H9 (cell line): ENCODE results near the gene ZNF680. TPM values are rescaled to one million over a fixed set of nuclear protein-coding genes. Genes with fewer than 3 reads are reported as not detected.
"Not testable (repeated sequence)": the region's sequence is repeated elsewhere in the genome, so short reads cannot be mapped to it uniquely, and the experiment has no call there.

Experiments used
- DNase-seq: peaks from one replicate; pipeline ENCODE4 v3.0.0-alpha.2; 2017
- H2AFZ ChIP-seq: one replicate; pipeline ENCODE4 v1.6.1; 2013; ENCODE audit warnings: mild to moderate bottlenecking, low read length, control low read depth, moderate library complexity
- H2AK5ac ChIP-seq: 2 replicates; pipeline ENCODE4 v1.6.1; 2013; ENCODE audit warnings: low read length, control low read depth, mixed read lengths; ENCODE audit not compliant: insufficient read length
- H2BK120ac ChIP-seq: one replicate; pipeline ENCODE4 v1.6.1; 2013; ENCODE audit warnings: low read depth, mild to moderate bottlenecking, low read length, control low read depth, inconsistent platforms; ENCODE audit not compliant: poor library complexity, severe bottlenecking
- H2BK12ac ChIP-seq: 2 replicates; pipeline ENCODE4 v1.6.1; 2013; ENCODE audit warnings: low read length, control low read depth, mixed read lengths, low read depth; ENCODE audit not compliant: insufficient read length
- H2BK15ac ChIP-seq: 2 replicates; pipeline ENCODE4 v1.6.1; 2013; ENCODE audit warnings: low read depth, low read length, control low read depth
- H2BK20ac ChIP-seq: one replicate; pipeline ENCODE4 v1.6.1; 2013; ENCODE audit warnings: low read depth, mild to moderate bottlenecking, low read length, control low read depth, inconsistent platforms; ENCODE audit not compliant: poor library complexity, severe bottlenecking
- H2BK5ac ChIP-seq: 2 replicates; pipeline ENCODE4 v1.6.1; 2013; ENCODE audit warnings: low read length, control low read depth, mixed read lengths; ENCODE audit not compliant: insufficient read length
- H3K14ac ChIP-seq: 2 replicates; pipeline ENCODE4 v1.6.1; 2013; ENCODE audit warnings: low read length, control low read depth; ENCODE audit not compliant: insufficient read depth
- H3K18ac ChIP-seq: 2 replicates; pipeline ENCODE4 v1.6.1; 2013; ENCODE audit warnings: low read depth, mild to moderate bottlenecking, mixed read lengths, low read length, control low read depth; ENCODE audit not compliant: insufficient read length
- H3K23ac ChIP-seq: 2 replicates; pipeline ENCODE4 v1.6.1; 2013; ENCODE audit warnings: low read length, control low read depth, mixed read lengths, low read depth; ENCODE audit not compliant: insufficient read length
- H3K23me2 ChIP-seq: 2 replicates; pipeline ENCODE4 v1.6.1; 2013; ENCODE audit warnings: low read depth, mild to moderate bottlenecking, mixed read lengths, low read length, control low read depth; ENCODE audit not compliant: insufficient read length, poor library complexity, severe bottlenecking
- H3K27ac ChIP-seq: 2 replicates; pipeline ENCODE4 v1.5.1; 2013; ENCODE audit warnings: low read length, control low read depth, mixed read lengths, low read depth; ENCODE audit not compliant: insufficient read length
- H3K27me3 ChIP-seq: 2 replicates; pipeline ENCODE4 v1.6.1; 2013; ENCODE audit warnings: low read length, control low read depth, inconsistent platforms; ENCODE audit not compliant: insufficient read depth
- H3K4ac ChIP-seq: 2 replicates; pipeline ENCODE4 v1.6.1; 2013; ENCODE audit warnings: low read depth, mild to moderate bottlenecking, control low read depth, inconsistent platforms, low read length, moderate library complexity
- H3K4me1 ChIP-seq: 2 replicates; pipeline ENCODE4 v1.6.1; 2013; ENCODE audit warnings: low read length, control low read depth, inconsistent platforms; ENCODE audit not compliant: insufficient read depth
- H3K4me2 ChIP-seq: 2 replicates; pipeline ENCODE4 v1.6.1; 2013; ENCODE audit warnings: low read length, control low read depth, mixed read lengths; ENCODE audit not compliant: insufficient read length, insufficient read depth
- H3K56ac ChIP-seq: 2 replicates; pipeline ENCODE4 v1.6.1; 2013; ENCODE audit warnings: low read depth, mild to moderate bottlenecking, mixed read lengths, low read length, control low read depth; ENCODE audit not compliant: insufficient read length
- H3K79me1 ChIP-seq: 2 replicates; pipeline ENCODE4 v1.6.1; 2013; ENCODE audit warnings: low read depth, mild to moderate bottlenecking, moderate library complexity, low read length, control low read depth, inconsistent platforms; ENCODE audit not compliant: insufficient read depth, poor library complexity, severe bottlenecking
- H3K79me2 ChIP-seq: 2 replicates; pipeline ENCODE4 v1.6.1; 2013; ENCODE audit warnings: low read length, control low read depth, inconsistent platforms; ENCODE audit not compliant: insufficient read depth
- H3K9ac ChIP-seq: 2 replicates; pipeline ENCODE4 v1.6.1; 2013; ENCODE audit warnings: low read length, control low read depth, mixed read lengths; ENCODE audit not compliant: insufficient read length; ENCODE audit errors: extremely low read depth
- H3K9me3 ChIP-seq: one replicate; pipeline ENCODE4 v1.6.1; 2013; ENCODE audit warnings: low read depth, low read length, inconsistent platforms; ENCODE audit not compliant: control insufficient read depth
- H3T11ph ChIP-seq: one replicate; pipeline ENCODE4 v1.6.1; 2013; ENCODE audit warnings: mild to moderate bottlenecking, low read length, control low read depth, inconsistent platforms
- H4K20me1 ChIP-seq: one replicate; pipeline ENCODE4 v1.6.1; 2013; ENCODE audit not compliant: control insufficient read depth, insufficient read length, insufficient read depth
- H4K5ac ChIP-seq: 2 replicates; pipeline ENCODE4 v1.6.1; 2013; ENCODE audit warnings: low read depth, mild to moderate bottlenecking, mixed read lengths, low read length, control low read depth; ENCODE audit not compliant: insufficient read length
- H4K8ac ChIP-seq: replicated peaks from 2 replicates; pipeline ENCODE4 v1.6.1; 2013; ENCODE audit warnings: low read length, control low read depth, mixed read lengths, low read depth; ENCODE audit not compliant: insufficient read length
- H4K91ac ChIP-seq: 2 replicates; pipeline ENCODE4 v1.6.1; 2013; ENCODE audit warnings: low read depth, mild to moderate bottlenecking, moderate library complexity, mixed read lengths, low read length, control low read depth; ENCODE audit not compliant: insufficient read length
- H3K27ac Mint-ChIP-seq, 3 experiments: 2 replicates in 2 of 3; 3 replicates in 1 of 3; pipeline ENCODE4 v1.8.0; 2020 to 2021; ENCODE audit warnings: mixed read lengths in 3 of 3, mild to moderate bottlenecking in 1 of 3, moderate library complexity in 1 of 3
- H3K27me3 Mint-ChIP-seq: 2 replicates; pipeline ENCODE4 v1.8.0; 2021; ENCODE audit warnings: low read depth, mild to moderate bottlenecking, moderate library complexity, mixed read lengths
- H3K36me3 Mint-ChIP-seq, 3 experiments: 2 replicates in 2 of 3; 3 replicates in 1 of 3; pipeline ENCODE4 v1.8.0; 2020 to 2021; ENCODE audit warnings: low read depth in 3 of 3, mixed read lengths in 3 of 3; ENCODE audit not compliant: insufficient read depth in 1 of 3
- H3K4me1 Mint-ChIP-seq, 2 experiments: 2 replicates each; pipeline ENCODE4 v1.8.0; 2020; ENCODE audit warnings: mixed read lengths in 2 of 2
- H3K4me3 Mint-ChIP-seq, 2 experiments: 2 replicates in 1 of 2; 3 replicates in 1 of 2; pipeline ENCODE4 v1.8.0; 2020 to 2021; ENCODE audit warnings: mild to moderate bottlenecking in 2 of 2, mixed read lengths in 2 of 2, moderate library complexity in 1 of 2
- H3K9me3 Mint-ChIP-seq, 2 experiments: 2 replicates in 1 of 2; 3 replicates in 1 of 2; pipeline ENCODE4 v1.8.0; 2020; ENCODE audit warnings: mild to moderate bottlenecking in 2 of 2, mixed read lengths in 2 of 2, moderate library complexity in 1 of 2
- WGBS: extraction: QIAGEN DNeasy Blood & Tissue Kit; methylation state at CpG from one replicate; pipeline ENCODE4 v1.1.7; 2013; ENCODE audit warnings: missing lambda C conversion rate, low lambda C conversion rate, mixed read lengths; ENCODE audit not compliant: insufficient read length; ENCODE audit errors: extremely low coverage; 5-methylcytosine and 5-hydroxymethylcytosine counted together
- total RNA-seq: library from RNA; stranded (reverse); gene quantifications from 2 replicates; pipeline ENCODE4 v1.2.1, GENCODE V29; 2021

The ZNF680 gene
- total RNA-seq, 1 experiment from 2014 or later: 21.3 TPM

GRCh38 chr7:64569372-64570283, 6.8 kb upstream of the ZNF680 start:
- H2BK120ac ChIP-seq, H3K56ac ChIP-seq, H3K4me2 ChIP-seq, H3K4me1 ChIP-seq, H3T11ph ChIP-seq, H3K23ac ChIP-seq, H3K27me3 Mint-ChIP-seq, H3K4me3 Mint-ChIP-seq, H3K27ac Mint-ChIP-seq, H2BK12ac ChIP-seq, H2AK5ac ChIP-seq, H2BK5ac ChIP-seq, H2AFZ ChIP-seq, H3K23me2 ChIP-seq, H3K14ac ChIP-seq, H3K4me1 Mint-ChIP-seq, H4K5ac ChIP-seq, H3K27me3 ChIP-seq, H3K79me2 ChIP-seq, H3K79me1 ChIP-seq, H2BK15ac ChIP-seq, H3K9ac ChIP-seq, H4K8ac ChIP-seq, H3K4ac ChIP-seq, DNase-seq, H3K27ac ChIP-seq, H4K20me1 ChIP-seq, H2BK20ac ChIP-seq, H3K18ac ChIP-seq, H4K91ac ChIP-seq: not testable (repeated sequence)
- peaks cover 42% of the 10 kb centered on the region for H3K9me3 ChIP-seq
- Mint-ChIP-seq H3K9me3 (peaks cover 79 to 80% of the 10 kb centered on the region in 2 experiments), H3K36me3 (peaks cover 8 to 13% (median 12%) of the 10 kb centered on the region in 3 experiments)
- WGBS: no CpG with 5 or more reads among the region's 74 CpGs
